Measurements from ENCODE around the gene SKA1. TPM values are rescaled to one million over a fixed set of nuclear protein-coding genes. Genes with fewer than 3 reads are reported as not detected.
A peak's percentile ranks its signal among the peaks of the same experiment; 100 is the strongest.

SKA1 gene
- total and polyA plus RNA-seq, 9 of the 15 experiments (the other 6 are each of a cell fraction or from before 2014, with no cell fraction given) = 27.8 to 67.2 (median 41.9) TPM

- TF ChIP-seq ZNF407 (IDR thresholded peaks at IDR 0.05; ENCODE audit: low read depth) (no peak), TAL1 (IDR thresholded peaks at IDR 0.05) (peak; percentile 91), LEF1 (IDR thresholded peaks at IDR 0.05) (peak; percentile 34; the same call in 1 of the 2 replicates), HDAC6 (IDR thresholded peaks at IDR 0.05; ENCODE audit: low read depth, low read length) (no peak), ZNF445 (CRISPR knock-in tag; IDR thresholded peaks at IDR 0.05; ENCODE audit: low read depth) (no peak), MTF1 (CRISPR knock-in tag; IDR thresholded peaks at IDR 0.05; ENCODE audit: borderline replicate concordance) (no peak), FOXM1 (IDR thresholded peaks at IDR 0.05; ENCODE audit: low read depth) (peak; percentile 74), FOXM1 (CRISPR knock-in tag; IDR thresholded peaks at IDR 0.05; ENCODE audit: low read depth) (no peak), MTA1 (IDR thresholded peaks at IDR 0.05; ENCODE audit: borderline replicate concordance) (no peak), JUN (IDR thresholded peaks at IDR 0.05; ENCODE audit: borderline replicate concordance, low read depth, low read length) (no peak), JUN (CRISPR knock-in tag; IDR thresholded peaks at IDR 0.05; ENCODE audit: borderline replicate concordance) (no peak), RNF2 (IDR thresholded peaks at IDR 0.05) (peak; percentile 43; the same call in 1 of the 2 replicates), HDGF (IDR thresholded peaks at IDR 0.05) (no peak), SMARCC2 (IDR thresholded peaks at IDR 0.05; ENCODE audit: low read depth) (no peak), ZFP36 (IDR thresholded peaks at IDR 0.05; ENCODE audit: low read depth, low read length, partially characterized antibody) (no peak), IFI16 (CRISPR knock-in tag; IDR thresholded peaks at IDR 0.05) (no peak), ZNF785 (CRISPR knock-in tag; IDR thresholded peaks at IDR 0.05) (no peak), HINFP (tag; conservative IDR thresholded peaks at IDR 0.05; ENCODE audit: low read depth) (no peak), TBL1XR1 (IDR thresholded peaks at IDR 0.05; ENCODE audit: low read length in 2 of 2) (peak in 1 of 2 experiments; percentile 34; a peak in 1 of 4 replicates), HMG20A (CRISPR knock-in tag; conservative IDR thresholded peaks at IDR 0.05) (no peak)
Measured at GRCh38 chr18:50396005-50396660, 21.3 kb downstream of the SKA1 start (continued).
